Measurements from ENCODE around the gene PGAP1. TPM values are rescaled to one million over a fixed set of nuclear protein-coding genes. Genes with fewer than 3 reads are reported as not detected.

The PGAP1 gene
- total RNA-seq, 2 donors from 2014 or later: 39.2 to 43.6 TPM

- Histone ChIP-seq H3K4me3 (ENCODE audit: low read length) (no peak overlapping the region), H3K9me3 (ENCODE audit: control insufficient read depth, low read length) (no peaks in the 10 kb centered on the region), H3K27ac (ENCODE audit: low read depth, low read length) (no peak overlapping the region), H3K36me3 (ENCODE audit: control insufficient read depth, insufficient read depth, low read length) (peaks cover 50% of the 10 kb centered on the region), H3K9ac (ENCODE audit: extremely low read depth, low read length, poor library complexity, severe bottlenecking) (no peak overlapping the region), H3K27me3 (ENCODE audit: control insufficient read depth, insufficient read depth, low read length, poor library complexity, severe bottlenecking) (no peaks in the 10 kb centered on the region), H3K4me1 (ENCODE audit: control insufficient read depth, insufficient read depth, low read length) (no peaks in the 10 kb centered on the region)
- Mint-ChIP-seq H3K27ac (no peak overlapping the region), H3K36me3 (ENCODE audit: low read depth) (peaks cover 30% of the 10 kb centered on the region), H3K27me3 (ENCODE audit: insufficient read depth) (no peaks in the 10 kb centered on the region), H3K9me3 (no peaks in the 10 kb centered on the region), H3K4me3 (no peak overlapping the region), H3K4me1 (no peaks in the 10 kb centered on the region)
- TF ChIP-seq CTCF (conservative IDR thresholded peaks at IDR 0.05): peak; percentile 59
- DNase-seq: peak; percentile 51
Observed at GRCh38 chr2:196849895-196850294, 76.6 kb downstream of the PGAP1 start.

DNA sequence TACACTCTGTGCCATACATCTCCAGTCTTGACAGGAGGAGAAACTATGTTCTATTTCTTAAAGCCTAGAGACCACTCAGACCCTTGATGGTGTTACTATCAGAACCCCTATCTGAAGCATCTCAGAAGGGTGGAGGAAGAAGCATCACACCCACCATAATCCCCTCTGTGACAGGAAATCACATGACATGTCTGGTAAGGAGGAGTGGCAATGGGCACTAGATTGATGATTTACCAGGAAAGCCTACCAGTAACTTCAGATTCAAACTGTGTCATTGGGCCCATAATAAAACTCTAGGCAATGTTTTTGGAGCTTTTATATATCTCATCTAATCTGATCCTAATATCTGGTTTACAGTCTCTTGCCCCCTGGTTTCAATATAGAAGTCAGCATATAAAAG is 80.2 kb downstream of the PGAP1 start:
- Mint-ChIP-seq H3K27ac (no peak overlapping the region), H3K36me3 (ENCODE audit: low read depth) (peaks cover 32% of the 10 kb centered on the region), H3K27me3 (ENCODE audit: insufficient read depth) (no peaks in the 10 kb centered on the region), H3K4me1 (no peaks in the 10 kb centered on the region), H3K4me3 (no peak overlapping the region), H3K9me3 (no peaks in the 10 kb centered on the region)
- no peak overlapping the region for H3K4me3 ChIP-seq (ENCODE audit: low read length)
- no peaks in the 10 kb centered on the region for H3K27me3 ChIP-seq (ENCODE audit: control insufficient read depth, insufficient read depth, low read length, poor library complexity, severe bottlenecking)
- H3K27ac ChIP-seq (ENCODE audit: low read depth, low read length): no peak overlapping the region
- no peaks in the 10 kb centered on the region for H3K4me1 ChIP-seq (ENCODE audit: control insufficient read depth, insufficient read depth, low read length)
- H3K9ac ChIP-seq (ENCODE audit: extremely low read depth, low read length, poor library complexity, severe bottlenecking): no peak overlapping the region
- TF ChIP-seq CTCF (conservative IDR thresholded peaks at IDR 0.05): no peak
- DNase-seq: no peak
- peaks cover 74% of the 10 kb centered on the region for H3K36me3 ChIP-seq (ENCODE audit: control insufficient read depth, insufficient read depth, low read length)
- H3K9me3 ChIP-seq (ENCODE audit: control insufficient read depth, low read length): peaks cover 6% of the 10 kb centered on the region

DNA sequence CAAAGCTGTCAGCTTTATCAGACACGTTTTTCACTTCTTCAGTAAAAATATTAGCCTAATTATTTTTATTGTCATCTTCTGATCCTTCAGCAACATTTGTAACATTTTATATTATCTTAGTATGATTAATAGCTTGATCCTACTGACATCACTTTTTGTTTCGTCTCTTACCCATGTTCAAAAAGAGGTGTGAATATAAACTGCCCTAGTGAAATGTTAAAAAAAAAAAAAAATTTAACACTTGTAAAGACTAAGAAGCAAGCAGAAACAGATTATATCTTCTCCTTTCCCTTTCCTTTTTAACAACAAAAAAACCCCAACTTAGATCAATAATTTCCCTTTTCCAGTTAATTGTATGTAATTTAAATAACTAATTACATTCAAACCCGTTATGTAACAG is 81.1 kb downstream of the PGAP1 start:
- H3K4me3 Mint-ChIP-seq: no peak overlapping the region
- Histone ChIP-seq H3K27ac (ENCODE audit: low read depth, low read length) (no peak overlapping the region), H3K36me3 (ENCODE audit: control insufficient read depth, insufficient read depth, low read length) (peaks cover 83% of the 10 kb centered on the region)

More for the DNA sequence above, 81.1 kb downstream of the PGAP1 start:
- Histone ChIP-seq H3K9ac (ENCODE audit: extremely low read depth, low read length, poor library complexity, severe bottlenecking) (no peak overlapping the region), H3K4me1 (ENCODE audit: control insufficient read depth, insufficient read depth, low read length) (no peaks in the 10 kb centered on the region), H3K27me3 (ENCODE audit: control insufficient read depth, insufficient read depth, low read length, poor library complexity, severe bottlenecking) (no peaks in the 10 kb centered on the region), H3K4me3 (ENCODE audit: low read length) (no peak overlapping the region), H3K9me3 (ENCODE audit: control insufficient read depth, low read length) (peaks cover 6% of the 10 kb centered on the region)
- no peak for DNase-seq
- Mint-ChIP-seq H3K27ac (no peak overlapping the region), H3K4me1 (no peaks in the 10 kb centered on the region), H3K27me3 (ENCODE audit: insufficient read depth) (no peaks in the 10 kb centered on the region), H3K9me3 (no peaks in the 10 kb centered on the region), H3K36me3 (ENCODE audit: low read depth) (peaks cover 39% of the 10 kb centered on the region)
- 80% methylated on average over 2 of the region's 3 CpGs; no CpG with 5 or more reads in 1 of the 2 experiments for WGBS, 2 experiments (ENCODE audit: insufficient coverage in 1 of 2, insufficient read length in 1 of 2)
- no peak for TF ChIP-seq CTCF (conservative IDR thresholded peaks at IDR 0.05)
